GM18870 (cell line): ENCODE measurements around the gene SRP9.
"Not testable (repeated sequence)": the region's sequence is repeated elsewhere in the genome, so short reads cannot be mapped to it uniquely, and the experiment has no call there.

ENCODE experiments used
- ATAC-seq: cut with Tn5 transposase; IDR thresholded peaks from one replicate; pipeline ENCODE4 v1.9.1; 2021; ENCODE audit warnings: moderate library complexity; ENCODE audit not compliant: unreplicated experiment

SRP9 gene

DNA sequence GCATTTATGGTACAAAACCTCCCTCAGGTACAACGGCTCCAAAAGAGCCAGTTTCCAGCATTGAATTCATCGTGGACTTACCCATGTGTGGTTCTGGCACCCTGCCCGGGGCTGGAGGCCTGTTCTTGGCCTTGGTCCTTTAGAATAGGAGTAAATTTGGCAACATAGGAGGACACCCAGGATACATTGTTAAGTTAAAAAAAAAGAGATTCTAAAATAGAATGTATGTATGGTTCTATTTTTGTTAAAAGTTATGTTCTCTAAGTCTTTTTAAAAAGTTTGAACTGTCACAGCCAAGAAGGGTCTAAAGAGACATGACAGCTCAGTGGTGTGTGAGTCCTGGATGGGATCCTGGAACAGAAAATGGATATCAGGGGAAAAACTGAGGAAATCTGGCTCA is 58.2 kb downstream of the SRP9 start:
- ATAC-seq: no peak

DNA sequence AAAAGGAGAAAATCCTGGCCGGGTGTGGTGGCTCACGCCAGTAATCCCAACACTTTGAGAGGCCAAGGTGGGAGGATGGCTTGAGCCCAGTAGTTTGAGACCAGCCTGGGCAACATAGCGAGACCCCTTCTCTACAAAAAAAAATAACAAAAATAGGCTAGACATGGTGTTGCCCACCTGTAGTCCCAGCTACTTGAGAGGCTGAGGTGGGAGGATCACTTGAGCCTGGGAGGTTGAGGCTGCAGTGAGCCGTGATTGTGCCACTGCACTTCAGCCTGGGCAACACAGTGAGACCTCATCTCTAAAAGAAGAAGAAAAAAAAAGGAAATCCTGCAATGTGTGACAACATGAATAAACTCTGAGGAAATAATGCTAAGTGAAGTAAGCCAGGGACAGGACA is 58.7 kb downstream of the SRP9 start:
- not testable (repeated sequence) for ATAC-seq

DNA sequence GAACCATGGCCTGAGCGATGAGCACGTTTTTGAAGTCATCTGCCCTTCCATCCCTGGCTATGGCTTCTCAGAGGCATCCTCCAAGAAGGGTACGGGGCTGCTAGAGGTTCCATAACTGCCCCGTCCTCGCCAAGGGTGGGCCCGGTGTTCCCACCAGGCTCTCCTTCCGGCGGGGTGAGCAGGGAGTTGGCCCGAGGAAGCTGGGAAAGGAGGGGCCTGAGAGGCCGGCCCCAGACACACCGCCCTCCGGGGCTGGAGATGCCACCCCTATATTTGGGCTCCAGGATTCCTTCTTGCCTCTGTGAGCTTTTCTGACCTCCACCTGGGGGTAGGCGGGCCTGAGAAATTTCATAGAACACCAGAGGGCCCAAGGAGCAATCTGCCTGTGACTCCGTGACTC is 61.2 kb downstream of the SRP9 start:
- ATAC-seq: no peak
